Raji (cell line): ENCODE results near the gene KCNE3.

Source experiments
- POLR2A ChIP-seq: IDR thresholded peaks from 2 replicates; pipeline ENCODE4 v1.6.1; 2011; ENCODE audit warnings: low read depth, low read length, control low read depth; ENCODE audit not compliant: insufficient read depth

KCNE3 gene

DNA sequence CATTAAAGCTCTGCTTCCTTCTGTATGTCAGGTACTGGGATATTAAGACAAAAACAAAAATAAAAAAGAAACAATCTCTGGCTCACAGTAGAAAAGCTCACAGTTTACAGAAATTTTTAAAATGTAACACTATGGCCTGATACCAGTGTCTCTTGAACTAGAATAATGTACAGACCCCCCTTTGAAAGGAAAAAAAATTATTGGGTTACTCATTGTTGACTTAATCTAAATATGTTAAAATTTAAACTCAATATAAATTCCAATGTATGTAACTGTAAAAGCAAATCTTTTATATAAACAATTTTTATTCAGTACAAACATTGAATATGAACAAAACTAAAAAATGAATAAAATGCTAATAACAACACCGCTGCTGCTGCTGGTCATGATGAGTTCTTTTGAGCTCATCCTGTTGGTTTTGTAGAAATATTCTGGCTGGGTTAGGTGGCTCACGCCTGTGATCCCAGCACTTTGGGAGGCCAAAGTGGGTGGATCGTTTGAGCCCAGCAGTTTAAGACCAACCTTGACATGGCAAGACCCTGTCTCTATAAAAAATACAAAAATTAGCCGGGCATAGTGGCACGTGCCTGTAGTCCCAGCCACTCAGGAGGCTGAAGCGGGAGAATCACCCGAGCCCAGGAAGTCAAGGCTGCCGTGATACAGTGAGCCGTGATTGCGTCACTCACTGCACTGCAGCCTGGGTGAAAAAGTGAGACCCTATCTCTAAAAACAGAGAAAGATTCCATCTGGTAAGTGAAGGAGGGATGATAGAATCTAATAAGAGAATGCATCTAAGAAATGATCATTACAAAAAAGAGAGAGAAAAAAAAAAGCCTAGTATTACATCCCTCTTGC is 11.8 kb upstream of the KCNE3 start:
- TF ChIP-seq POLR2A = no peak

DNA sequence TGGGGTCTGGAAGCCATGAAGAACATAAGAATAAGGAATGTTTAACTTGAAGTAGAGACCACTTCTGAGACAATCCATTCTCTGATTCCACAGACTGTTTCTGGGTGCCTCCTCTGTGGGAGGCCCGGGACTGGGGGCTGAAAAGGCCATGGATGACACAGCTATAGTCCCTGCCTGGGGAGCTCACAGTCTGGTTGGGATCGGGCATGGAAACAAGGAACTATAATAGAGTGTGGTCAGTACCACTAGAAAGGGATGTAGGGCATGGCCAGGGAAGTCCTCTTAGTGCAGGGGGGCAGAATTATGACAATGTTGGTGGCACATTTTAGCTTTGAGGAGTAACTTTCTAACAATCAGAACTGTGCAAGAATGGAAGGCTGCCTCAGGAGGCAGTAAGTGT is 9.2 kb upstream of the KCNE3 start:
- TF ChIP-seq POLR2A = no peak

DNA sequence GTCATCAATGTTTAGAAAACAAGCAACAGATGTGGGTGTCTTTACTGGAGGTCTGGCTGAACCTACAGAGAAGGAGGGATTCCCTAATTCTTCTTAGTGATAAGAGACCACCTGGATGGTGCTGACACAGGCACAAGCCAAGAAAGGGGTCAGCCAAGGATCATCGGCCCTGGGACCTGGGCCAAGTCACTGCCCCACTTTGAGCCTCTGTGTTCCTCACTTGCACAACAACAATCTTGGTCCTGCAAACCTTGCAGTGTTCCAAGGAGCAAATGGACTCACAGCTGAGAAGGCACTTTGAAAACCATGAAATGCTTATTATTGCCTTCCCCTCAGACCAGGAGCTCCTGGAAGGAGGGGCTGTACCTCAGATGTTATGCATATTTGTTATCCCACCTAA is 7.0 kb upstream of the KCNE3 start:
- no peak for TF ChIP-seq POLR2A

DNA sequence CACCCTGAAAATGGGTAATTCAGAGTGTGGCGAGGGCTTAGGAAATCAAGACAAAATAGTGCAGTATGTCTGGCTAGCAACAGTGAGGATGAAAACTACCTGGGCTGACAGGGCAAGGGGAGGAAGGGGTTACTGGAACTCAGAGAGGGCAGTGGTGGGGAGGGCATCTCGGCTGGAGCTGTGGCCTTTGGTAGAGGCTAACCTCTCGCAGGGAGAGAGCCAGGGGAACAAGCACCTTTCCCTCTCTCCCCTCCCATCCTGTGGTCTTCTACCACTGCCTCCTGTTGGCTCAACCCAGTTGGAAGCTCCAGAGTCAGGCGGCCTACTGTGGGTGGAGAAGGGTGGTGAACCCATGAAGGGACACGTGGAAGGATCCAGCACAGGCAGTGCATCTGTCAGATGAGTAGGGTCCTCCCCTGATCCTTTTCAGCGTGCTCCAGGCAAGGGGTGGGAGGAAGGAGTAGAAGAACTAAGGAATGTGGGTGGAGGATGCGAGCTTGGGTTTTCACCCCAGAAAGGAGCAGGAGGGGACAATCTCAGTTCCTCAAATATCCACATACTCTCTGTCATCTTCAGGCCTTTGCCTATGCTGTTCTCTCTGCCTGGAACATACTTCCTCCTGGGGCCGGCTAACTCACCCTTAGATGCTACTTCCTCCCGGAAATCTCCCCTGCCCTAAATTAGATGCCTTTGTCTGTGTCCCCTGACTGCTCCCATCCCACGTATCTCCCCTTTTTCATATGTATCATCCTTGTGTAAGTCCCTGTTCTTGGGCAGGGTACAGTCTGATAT is 6.2 kb upstream of the KCNE3 start:
- no peak for TF ChIP-seq POLR2A

DNA sequence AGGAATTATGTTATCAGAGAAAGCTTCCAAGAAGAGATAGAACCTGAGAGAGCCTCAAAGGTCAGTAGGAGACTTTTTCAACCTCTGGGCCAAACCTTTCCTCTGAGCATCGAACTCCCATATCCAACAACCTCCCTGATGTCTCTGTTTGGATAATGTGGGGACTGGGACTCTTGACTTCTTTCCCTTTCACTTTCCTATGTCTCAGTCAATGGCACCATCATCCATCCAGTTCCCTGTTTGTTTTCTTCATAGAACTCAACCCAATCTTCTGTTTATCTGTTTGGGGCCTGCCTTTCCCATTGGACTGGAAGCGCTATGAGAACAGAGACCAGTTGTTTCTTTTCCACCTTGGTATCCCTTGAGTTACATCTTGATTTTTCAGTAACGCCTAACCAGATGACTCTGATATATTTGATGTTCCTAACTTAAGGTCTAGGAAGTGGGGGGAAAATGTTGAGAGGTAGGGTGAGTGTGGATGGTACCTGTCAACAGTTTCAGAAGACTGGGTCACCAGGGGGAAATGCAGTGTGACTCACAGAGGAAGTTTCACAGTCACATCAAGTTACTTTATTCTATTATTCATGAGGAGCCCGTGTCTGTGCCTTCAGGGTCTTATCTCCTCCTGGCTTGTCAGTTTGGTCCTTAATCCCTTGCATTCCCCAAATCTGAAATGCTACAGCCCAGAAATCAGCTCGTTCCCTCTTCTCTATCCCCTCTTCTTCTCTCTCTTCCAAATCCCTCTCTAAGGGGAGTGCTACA is 4.5 kb upstream of the KCNE3 start:
- no peak for TF ChIP-seq POLR2A

DNA sequence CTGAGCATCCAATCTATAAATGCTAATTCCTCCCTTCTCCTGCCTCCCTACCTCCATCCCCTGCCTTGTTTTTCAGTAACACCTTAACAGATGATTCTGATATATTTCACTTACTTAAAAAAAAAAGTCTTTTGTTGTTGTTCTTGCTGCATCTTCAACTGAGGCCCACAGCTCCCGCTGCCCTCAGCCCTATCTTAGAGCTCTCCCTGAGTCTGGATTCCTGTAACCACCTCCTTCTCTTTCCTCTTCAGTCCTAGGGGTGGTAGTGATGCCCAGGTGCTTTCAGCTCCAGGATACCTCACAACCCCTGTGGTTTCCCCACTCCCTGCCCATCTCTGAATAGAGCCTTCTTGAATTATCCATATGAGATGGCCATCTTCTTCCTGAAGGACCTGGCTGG is 3.7 kb upstream of the KCNE3 start:
- TF ChIP-seq POLR2A = no peak

DNA sequence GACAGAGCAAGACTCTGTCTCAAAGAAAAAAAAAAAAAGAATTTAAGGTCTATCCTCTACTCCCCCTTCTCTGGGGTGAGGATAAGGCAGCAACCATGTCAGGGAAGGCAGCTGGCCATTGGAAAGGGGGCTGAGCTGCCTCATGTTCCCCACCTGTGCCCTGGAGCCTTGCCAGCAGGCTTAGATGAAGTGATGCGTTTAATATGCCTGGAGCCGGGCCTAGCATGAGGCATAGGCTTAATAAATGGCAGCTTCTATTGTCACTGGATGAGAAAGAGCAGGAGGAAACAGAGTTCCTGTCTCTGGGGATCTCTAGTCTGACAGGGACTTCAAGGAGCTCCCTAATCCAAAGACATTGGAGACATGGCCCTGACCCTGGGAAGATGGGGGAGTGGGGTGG is 3.2 kb upstream of the KCNE3 start:
- TF ChIP-seq POLR2A = no peak

DNA sequence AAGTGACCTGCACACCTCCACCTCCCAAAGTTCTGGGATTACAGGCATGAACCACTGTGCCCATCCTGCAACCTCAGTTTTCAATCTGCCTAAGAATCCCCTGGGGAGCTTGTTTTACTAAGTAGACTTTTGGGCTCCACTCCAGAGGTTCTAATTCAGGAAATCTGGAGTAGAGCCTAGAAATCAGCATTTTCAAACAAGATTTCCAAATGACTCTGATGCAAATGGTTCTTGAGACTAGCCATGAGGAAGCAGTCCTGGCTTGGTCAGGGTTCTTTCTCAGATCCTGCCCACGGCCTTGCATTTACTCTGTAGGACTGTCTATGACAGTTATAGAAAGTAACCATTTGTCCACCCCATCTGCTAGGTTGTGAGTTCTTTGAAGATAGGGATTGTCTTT is 1.6 kb upstream of the KCNE3 start:
- no peak for TF ChIP-seq POLR2A

DNA sequence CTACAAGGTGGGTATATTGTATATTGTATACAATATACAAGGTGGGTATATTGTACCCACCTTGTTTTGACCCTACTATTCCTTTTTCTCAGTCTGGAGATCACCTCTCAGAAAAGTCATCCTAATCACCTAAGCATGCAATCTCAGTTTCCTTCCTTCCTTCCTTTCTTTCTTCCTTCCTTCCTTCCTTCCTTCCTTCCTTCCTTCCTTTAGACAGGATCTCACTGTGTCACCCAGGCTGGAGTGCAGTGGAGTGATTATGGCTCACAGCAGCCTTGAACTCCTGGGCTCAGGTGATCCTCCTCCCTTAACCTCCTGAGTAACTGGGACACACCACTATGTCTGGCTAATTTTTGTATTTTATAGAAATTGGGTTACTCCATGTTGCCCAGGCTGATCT is 1.2 kb upstream of the KCNE3 start:
- TF ChIP-seq POLR2A = no peak

DNA sequence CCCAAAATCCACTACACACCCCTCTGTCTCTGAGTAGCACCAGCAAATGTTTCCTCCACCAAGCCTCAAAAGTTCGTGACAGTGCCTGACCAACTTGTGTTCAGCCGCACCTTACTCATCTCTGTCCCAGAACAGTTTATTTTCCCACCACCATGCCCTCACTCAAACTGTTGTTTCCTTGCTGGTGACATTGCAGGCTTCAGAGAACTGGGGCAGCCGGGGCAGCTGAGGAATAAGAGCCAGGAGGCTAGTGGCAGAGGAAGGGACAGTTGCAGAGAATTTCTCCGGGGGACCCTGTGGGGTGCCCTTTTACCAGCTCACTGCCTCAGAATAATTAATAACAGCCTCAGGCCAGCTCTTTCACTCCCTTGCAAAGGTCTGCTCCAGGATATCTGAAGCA is 709 bp upstream of the KCNE3 start:
- no peak for TF ChIP-seq POLR2A

DNA sequence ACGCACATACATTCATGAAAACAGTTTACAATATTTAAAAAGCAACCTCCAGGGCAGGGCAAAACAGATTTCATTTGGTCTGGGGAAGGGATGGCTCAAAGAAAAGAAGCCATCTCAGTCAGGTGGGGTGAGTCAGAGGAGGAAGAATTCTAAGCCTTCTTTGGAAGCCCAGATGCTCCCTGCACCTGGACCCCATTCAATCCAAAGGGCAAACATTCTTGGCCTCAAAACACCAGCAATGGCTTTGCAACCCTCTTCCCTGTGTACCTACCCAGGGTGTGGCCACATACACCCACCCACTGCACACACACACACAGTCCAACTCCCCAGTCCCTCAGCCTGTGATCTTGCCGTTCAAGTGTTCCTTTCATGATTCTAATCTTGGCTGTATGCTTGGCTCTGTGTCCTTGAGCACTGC is 2.0 kb downstream of the KCNE3 start:
- no peak for TF ChIP-seq POLR2A

DNA sequence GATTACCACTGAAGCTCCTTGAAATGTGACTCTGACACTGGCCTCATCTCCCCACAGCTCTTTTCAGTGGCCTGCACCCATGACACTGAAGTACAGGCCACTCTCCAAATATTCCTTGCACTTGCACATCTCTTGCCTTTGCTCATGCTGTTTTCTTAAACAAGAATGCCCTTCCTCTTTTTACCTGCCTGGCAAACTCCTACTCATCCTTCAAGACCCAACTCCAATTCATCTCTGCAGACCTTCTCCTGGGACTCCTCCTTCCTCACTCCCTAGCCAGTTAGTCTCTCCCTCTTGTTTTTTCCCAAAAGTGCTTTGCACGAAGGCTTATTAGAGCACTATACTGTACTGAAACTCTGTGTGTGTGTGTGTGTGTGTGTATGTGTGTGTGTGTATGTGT is 2.6 kb downstream of the KCNE3 start:
- no peak for TF ChIP-seq POLR2A

DNA sequence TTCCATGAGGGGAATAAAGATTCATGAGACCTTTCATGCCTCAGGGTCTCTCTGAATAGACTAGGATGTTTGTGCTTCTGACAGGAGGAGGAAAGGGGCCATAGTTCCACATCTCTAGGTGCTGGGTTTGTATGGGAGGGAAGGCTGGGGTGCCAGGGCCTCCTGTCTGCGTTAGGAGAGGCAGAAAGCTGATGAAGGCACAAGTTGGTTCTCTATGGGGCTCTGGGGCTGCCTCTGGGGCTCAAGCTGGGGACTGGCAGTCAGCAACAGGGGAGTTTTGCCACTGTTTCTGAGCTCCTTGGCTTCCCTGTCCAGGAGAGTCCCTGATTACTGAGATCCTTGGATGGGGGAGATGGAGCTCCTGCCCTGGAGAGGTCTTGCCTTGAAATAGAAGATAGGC is 4.1 kb downstream of the KCNE3 start:
- no peak for TF ChIP-seq POLR2A

DNA sequence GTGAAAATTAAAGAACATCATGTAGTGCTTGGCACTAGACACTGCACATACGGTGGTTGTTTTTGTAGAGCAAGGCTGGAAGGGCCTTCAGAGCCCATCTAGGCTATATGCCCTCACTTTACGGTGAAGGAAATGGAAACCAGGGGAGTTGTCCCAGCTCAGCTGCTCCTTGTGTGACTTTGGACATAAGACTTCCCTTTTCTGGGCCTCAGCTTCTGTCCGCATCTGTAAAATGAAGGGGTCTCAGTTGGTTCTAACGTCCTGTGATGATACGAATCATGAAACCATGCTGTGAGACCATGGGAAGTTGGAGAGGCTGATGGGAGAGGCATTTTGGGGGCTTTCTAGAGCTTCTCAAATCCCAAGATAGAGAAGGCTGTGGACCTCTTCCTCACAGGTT is 4.7 kb downstream of the KCNE3 start:
- TF ChIP-seq POLR2A = no peak

DNA sequence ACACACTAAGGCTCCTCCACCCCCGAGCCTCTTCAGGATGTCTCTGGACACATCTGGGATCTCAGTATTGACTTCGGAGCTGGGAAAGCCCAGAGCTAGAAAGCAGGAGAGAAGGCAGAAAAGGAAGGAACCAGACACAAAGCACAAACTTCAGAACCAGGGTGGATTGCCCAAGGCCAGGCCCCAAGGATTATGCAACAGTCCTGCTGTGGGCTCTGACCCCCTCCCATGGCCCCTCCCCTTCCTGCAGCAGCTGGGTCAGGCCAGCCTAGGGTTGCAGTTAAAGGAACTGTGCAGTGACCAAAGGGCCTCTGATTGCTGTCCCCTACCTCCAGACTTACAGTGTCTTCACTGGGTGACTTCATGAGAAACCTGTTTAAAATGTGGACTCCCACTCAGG is 5.3 kb downstream of the KCNE3 start:
- TF ChIP-seq POLR2A = no peak
